HEK293T (cell line): ENCODE data around the gene BRICD5.

Source experiments
- CTCF ChIA-PET: fragments of 350-600 bp; formaldehyde crosslinking; extraction: SDS; loops from one replicate; lab custom pipeline; 2021; ENCODE audit warnings: antibody characterized with exemption, inconsistent platforms; lab: Yijun Ruan, JAX
- POLR2A ChIA-PET: fragments of 350-600 bp; formaldehyde crosslinking; extraction: SDS; loops from one replicate; lab custom pipeline; 2020; ENCODE audit warnings: antibody characterized with exemption, inconsistent platforms; lab: Yijun Ruan, JAX
- DNase-seq: peaks from one replicate; pipeline ENCODE4 v3.0.0; 2012; ENCODE audit warnings: mixed read lengths; ENCODE audit errors: extremely low spot score
- ARNT ChIP-seq: fragments of 450-650 bp; IDR thresholded peaks from 2 replicates; pipeline ENCODE4 v1.6.1; 2017; ENCODE audit warnings: mild to moderate bottlenecking
- BHLHE40 ChIP-seq: fragments of 450-650 bp; IDR thresholded peaks from 2 replicates; pipeline ENCODE4 v1.6.1; 2016; ENCODE audit warnings: mild to moderate bottlenecking, moderate library complexity, borderline replicate concordance
- CTBP1 ChIP-seq: fragments of 450-650 bp; IDR thresholded peaks from 2 replicates; pipeline ENCODE4 v1.6.1; 2016; ENCODE audit warnings: borderline replicate concordance
- ELF4 ChIP-seq: fragments of 450-650 bp; IDR thresholded peaks from 2 replicates; pipeline ENCODE4 v1.6.1; 2017; ENCODE audit warnings: antibody characterized with exemption
- FOXA1 ChIP-seq: fragments of 450-650 bp; IDR thresholded peaks from 2 replicates; pipeline ENCODE4 v1.6.1; 2016; ENCODE audit warnings: mild to moderate bottlenecking
- FOXK2 ChIP-seq: fragments of 450-650 bp; IDR thresholded peaks from 2 replicates; pipeline ENCODE4 v1.6.1; 2016; ENCODE audit warnings: mild to moderate bottlenecking
- FOXM1 ChIP-seq: fragments of 450-650 bp; IDR thresholded peaks from 2 replicates; pipeline ENCODE4 v1.6.1; 2017; ENCODE audit warnings: mild to moderate bottlenecking, borderline replicate concordance
- HDGF ChIP-seq: fragments of 450-650 bp; IDR thresholded peaks from 2 replicates; pipeline ENCODE4 v1.6.1; 2017; ENCODE audit warnings: antibody characterized with exemption, borderline replicate concordance
- L3MBTL2 ChIP-seq: fragments of 450-650 bp; conservative IDR thresholded peaks from 2 replicates; pipeline ENCODE4 v1.6.1; 2016; ENCODE audit warnings: mild to moderate bottlenecking
- LEF1 ChIP-seq: fragments of 450-650 bp; IDR thresholded peaks from 2 replicates; pipeline ENCODE4 v1.6.1; 2017; ENCODE audit warnings: mild to moderate bottlenecking, borderline replicate concordance
- NFRKB ChIP-seq: fragments of 450-650 bp; IDR thresholded peaks from 2 replicates; pipeline ENCODE4 v1.6.1; 2016; ENCODE audit warnings: mild to moderate bottlenecking, moderate library complexity
- PKNOX1 ChIP-seq: fragments of 450-650 bp; IDR thresholded peaks from 2 replicates; pipeline ENCODE4 v1.6.1; 2016
- SP1 ChIP-seq: fragments of 450-650 bp; IDR thresholded peaks from 2 replicates; pipeline ENCODE4 v1.6.1; 2017
- SUZ12 ChIP-seq: fragments of 450-650 bp; IDR thresholded peaks from 2 replicates; pipeline ENCODE4 v1.6.1; 2016; ENCODE audit warnings: mild to moderate bottlenecking
- TARDBP ChIP-seq: fragments of 450-650 bp; IDR thresholded peaks from 2 replicates; pipeline ENCODE4 v1.6.1; 2016
- ZNF384 ChIP-seq: fragments of 450-650 bp; IDR thresholded peaks from 2 replicates; pipeline ENCODE4 v1.6.1; 2016

BRICD5 gene

GRCh38 chr16:2230376-2230775 lies 19.7 kb upstream of the BRICD5 start:
- ChIA-PET POLR2A (interaction anchor here (0.9 kb wide), 1 partner anchor 15 kb away, joined by 6 read pairs; no protein-coding TSS in a partner anchor), CTCF (no interaction called here)
- TF ChIP-seq ZNF384 (no peak), ELF4 (no peak), FOXA1 (no peak), LEF1 (no peak), L3MBTL2 (no peak), HDGF (no peak)
- DNase-seq, result no peak

- DNase-seq, result no peak
- POLR2A ChIA-PET, result no interaction called here
- CTCF ChIA-PET, result no interaction called here
- no peak for TF ChIP-seq FOXK2
- no peak for TF ChIP-seq PKNOX1
- no peak for TF ChIP-seq L3MBTL2
- no peak for TF ChIP-seq FOXM1
- TF ChIP-seq NFRKB, result no peak
- no peak for TF ChIP-seq HDGF
- TF ChIP-seq FOXA1, result no peak
- no peak for TF ChIP-seq ZNF384
- TF ChIP-seq SUZ12, result no peak
- TF ChIP-seq ARNT, result no peak
- TF ChIP-seq CTBP1, result no peak
- TF ChIP-seq SP1, result no peak
- TF ChIP-seq TARDBP, result no peak
- no peak for TF ChIP-seq BHLHE40
- TF ChIP-seq LEF1, result no peak
- no peak for TF ChIP-seq ELF4
Measured at GRCh38 chr16:2229632-2230250, 19.1 kb upstream of the BRICD5 start.

GRCh38 chr16:2229091-2229490 lies 18.4 kb upstream of the BRICD5 start:
- CTCF ChIA-PET, result no interaction called here

GRCh38 chr16:2228161-2228824 lies 17.6 kb upstream of the BRICD5 start:
- no peak for DNase-seq
- POLR2A ChIA-PET, result interaction anchor here (2.2 kb wide), 1 partner anchor 23 kb away, joined by 6 read pairs; the partner anchor contains the start of gene ECI1
- CTCF ChIA-PET, result no interaction called here
- no peak for TF ChIP-seq SP1
- no peak for TF ChIP-seq PKNOX1
- no peak for TF ChIP-seq NFRKB
- TF ChIP-seq ZNF384, result no peak
- no peak for TF ChIP-seq ARNT

More at GRCh38 chr16:2229091-2229490, 18.4 kb upstream of the BRICD5 start:
- POLR2A ChIA-PET, result interaction anchor here (2.2 kb wide), 1 partner anchor 23 kb away, joined by 6 read pairs; the partner anchor contains the start of gene ECI1
- TF ChIP-seq SUZ12 (no peak), FOXM1 (no peak), ELF4 (no peak), HDGF (no peak), L3MBTL2 (no peak), FOXK2 (no peak), LEF1 (no peak), FOXA1 (no peak)
- no peak for DNase-seq

GRCh38 chr16:2226918-2227317 lies 16.3 kb upstream of the BRICD5 start:
- CTCF ChIA-PET, result no interaction called here
- POLR2A ChIA-PET, result interaction anchor here (1.0 to 5.4 kb wide), 4 partner anchors 12 to 72 kb away, joined by 3 to 34 read pairs (median 4); partner anchors contain the start of genes ECI1, PGP and TRAF7
- no peak for DNase-seq
- no peak for TF ChIP-seq CTBP1
- TF ChIP-seq FOXA1, result no peak
- TF ChIP-seq L3MBTL2, result no peak
- TF ChIP-seq FOXM1, result no peak
- TF ChIP-seq NFRKB, result no peak
- TF ChIP-seq LEF1, result no peak
- no peak for TF ChIP-seq FOXK2
- TF ChIP-seq SP1, result no peak
- TF ChIP-seq BHLHE40, result no peak

GRCh38 chr16:2226245-2226793 lies 15.7 kb upstream of the BRICD5 start:
- ChIA-PET POLR2A (interaction anchor here (1.0 to 5.4 kb wide), 4 partner anchors 11 to 71 kb away, joined by 3 to 34 read pairs (median 3); partner anchors contain the start of genes ECI1, PGP and TRAF7), CTCF (no interaction called here)
- no peak for DNase-seq
- no peak for TF ChIP-seq NFRKB
- TF ChIP-seq ZNF384, result no peak
- TF ChIP-seq CTBP1, result no peak
- no peak for TF ChIP-seq PKNOX1
- no peak for TF ChIP-seq SUZ12
- no peak for TF ChIP-seq L3MBTL2
- no peak for TF ChIP-seq HDGF
- no peak for TF ChIP-seq LEF1
- TF ChIP-seq FOXK2, result no peak
- no peak for TF ChIP-seq FOXA1
- TF ChIP-seq ELF4, result no peak
